Tibial artery (tissue), 4 donors: ENCODE measurements around the gene TCF19.

ENCODE experiments used
- DNase-seq, 2 donors: peaks; one replicate each; pipeline ENCODE4 v3.0.0-alpha.2; 2019
- H3K27ac ChIP-seq, 2 donors: fragments of 200-600 bp; sonication (generic) in 1 of 2; 1 replicate in 1 of 2; 2 replicates in 1 of 2; pipeline ENCODE4 v1.5.1; 2018 to 2019; ENCODE audit warnings: mild to moderate bottlenecking in 1 of 2
- H3K27me3 ChIP-seq, 2 donors: fragments of 200-600 bp; sonication (generic) in 1 of 2; one replicate each; pipeline versions ENCODE4 v1.5.1 to v1.6.0; 2016 to 2019
- H3K36me3 ChIP-seq, 3 donors: fragments of 200-600 bp; sonication (generic) in 2 of 3; one replicate each; pipeline ENCODE4 v1.5.1; 2016 to 2019; ENCODE audit warnings: mild to moderate bottlenecking in 2 of 3
- H3K4me1 ChIP-seq, 4 donors: fragments of 200-600 bp; sonication (generic) in 2 of 4; 1 replicate in 3 of 4; 2 replicates in 1 of 4; pipeline ENCODE4 v1.5.1; 2016 to 2019
- H3K4me3 ChIP-seq, 2 donors: fragments of 200-600 bp; sonication (generic) in 1 of 2; 1 replicate in 1 of 2; 2 replicates in 1 of 2; pipeline ENCODE4 v1.5.1; 2018 to 2019; ENCODE audit warnings: mild to moderate bottlenecking in 2 of 2
- H3K9me3 ChIP-seq, 3 donors: fragments of 200-600 bp; sonication (generic) in 1 of 3; one replicate each; pipeline ENCODE4 v1.5.1; 2016 to 2019
- intact Hi-C: fragments of 100-400 bp; cut with DNase I; formaldehyde crosslinking; loops from one replicate; pipeline ENCODE4 v1.15.0; 2023; ENCODE audit warnings: low total_unique reads
- TF ChIP-seq, protein P1 (sequence below), 2 experiments: fragments of 200-600 bp in 1 of 2; fragments of 450-650 bp in 1 of 2; IDR thresholded peaks; one replicate each; pipeline ENCODE4 v1.5.1; 2017 to 2019; ENCODE audit warnings: antibody characterized with exemption in 2 of 2, mild to moderate bottlenecking in 1 of 2, moderate library complexity in 1 of 2

The TCF19 gene

DNA sequence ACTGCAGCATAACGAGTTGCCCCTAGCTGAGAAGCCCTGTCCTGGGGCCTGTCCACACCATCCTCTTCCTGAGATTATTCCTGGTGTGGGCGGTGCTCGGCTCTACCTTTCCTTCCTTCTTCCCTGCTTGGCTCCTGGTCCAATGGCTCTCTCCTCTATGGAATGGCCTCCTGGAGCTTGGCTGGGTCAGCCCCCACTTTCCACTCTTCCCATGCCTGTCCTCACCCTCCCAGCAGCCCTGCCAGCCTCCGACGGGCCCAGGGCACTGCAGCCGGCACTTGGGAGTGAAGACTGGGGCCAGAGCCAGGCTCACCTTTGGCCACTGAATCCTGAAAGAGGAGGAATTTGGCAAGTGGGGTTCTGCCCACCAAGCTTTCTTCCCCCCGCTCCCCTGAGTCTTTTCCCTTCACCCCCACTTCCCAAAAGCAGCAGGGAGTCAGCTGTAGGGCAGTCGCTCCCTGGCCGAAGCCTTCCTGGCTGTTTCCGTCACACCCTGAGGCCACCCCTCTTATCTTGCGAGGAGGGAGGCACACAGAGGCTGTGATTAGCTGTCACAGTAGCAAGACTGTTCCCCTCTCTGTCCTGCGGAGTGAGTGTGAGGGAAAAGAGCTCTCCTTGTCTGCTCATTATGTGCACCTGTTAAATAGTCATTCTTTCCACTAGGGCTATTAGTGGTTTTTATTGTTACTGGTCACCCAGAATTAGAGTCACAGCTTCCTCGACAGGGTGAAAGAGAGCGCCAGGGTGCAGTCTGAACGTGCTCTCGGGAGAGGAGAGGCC lies 31.8 kb upstream of the TCF19 start:
- no peaks in the 10 kb centered on the region for H3K27me3 ChIP-seq
- H3K9me3 ChIP-seq: no peaks in the 10 kb centered on the region
- intact Hi-C loops: no loop called here
- TF ChIP-seq, protein P1, sequence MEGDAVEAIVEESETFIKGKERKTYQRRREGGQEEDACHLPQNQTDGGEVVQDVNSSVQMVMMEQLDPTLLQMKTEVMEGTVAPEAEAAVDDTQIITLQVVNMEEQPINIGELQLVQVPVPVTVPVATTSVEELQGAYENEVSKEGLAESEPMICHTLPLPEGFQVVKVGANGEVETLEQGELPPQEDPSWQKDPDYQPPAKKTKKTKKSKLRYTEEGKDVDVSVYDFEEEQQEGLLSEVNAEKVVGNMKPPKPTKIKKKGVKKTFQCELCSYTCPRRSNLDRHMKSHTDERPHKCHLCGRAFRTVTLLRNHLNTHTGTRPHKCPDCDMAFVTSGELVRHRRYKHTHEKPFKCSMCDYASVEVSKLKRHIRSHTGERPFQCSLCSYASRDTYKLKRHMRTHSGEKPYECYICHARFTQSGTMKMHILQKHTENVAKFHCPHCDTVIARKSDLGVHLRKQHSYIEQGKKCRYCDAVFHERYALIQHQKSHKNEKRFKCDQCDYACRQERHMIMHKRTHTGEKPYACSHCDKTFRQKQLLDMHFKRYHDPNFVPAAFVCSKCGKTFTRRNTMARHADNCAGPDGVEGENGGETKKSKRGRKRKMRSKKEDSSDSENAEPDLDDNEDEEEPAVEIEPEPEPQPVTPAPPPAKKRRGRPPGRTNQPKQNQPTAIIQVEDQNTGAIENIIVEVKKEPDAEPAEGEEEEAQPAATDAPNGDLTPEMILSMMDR (IDR thresholded peaks at IDR 0.05): no peak
- peaks cover 0 to 33% (median 22%) of the 10 kb centered on the region in 4 donors for H3K4me1 ChIP-seq
- H3K27ac ChIP-seq: no peak overlapping the region
- H3K36me3 ChIP-seq: no peaks in the 10 kb centered on the region
- H3K4me3 ChIP-seq: no peak overlapping the region
- DNase-seq: no peak

DNA sequence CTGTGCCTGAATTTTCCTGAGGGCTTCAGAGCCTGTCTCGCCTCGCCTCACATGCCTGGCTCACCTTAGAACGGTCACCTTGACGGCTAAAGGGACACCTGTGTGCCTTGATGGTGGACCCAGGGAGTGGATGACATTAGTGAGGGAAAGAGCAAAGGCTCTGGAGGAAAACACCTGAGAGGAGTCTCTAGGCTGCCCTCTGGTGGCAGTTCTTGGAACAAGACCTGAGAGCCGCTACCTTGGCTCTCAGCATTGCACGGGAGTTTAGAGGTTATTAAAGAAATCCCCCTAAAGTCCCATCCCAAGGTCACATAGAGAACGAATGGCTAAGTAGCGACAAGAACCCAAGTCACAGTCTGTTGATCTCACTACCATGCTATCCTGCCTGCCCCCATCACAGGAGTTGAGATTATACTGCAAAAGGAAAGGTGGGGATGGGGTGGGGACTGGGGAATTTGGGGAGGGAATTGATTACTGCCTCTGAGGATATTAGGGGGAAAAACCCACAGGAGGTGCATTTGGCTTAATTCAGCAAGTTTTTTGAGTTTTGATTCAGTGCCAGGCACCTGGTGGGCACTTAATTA lies 30.2 kb upstream of the TCF19 start:
- intact Hi-C loops: no loop called here
- DNase-seq: peak in 1 of 2 donors; percentile 45
- TF ChIP-seq, protein P1 (IDR thresholded peaks at IDR 0.05): peak; percentile 61 to 90
- Histone ChIP-seq H3K9me3 (no peaks in the 10 kb centered on the region), H3K36me3 (no peaks in the 10 kb centered on the region), H3K27me3 (no peaks in the 10 kb centered on the region), H3K27ac (no peak overlapping the region), H3K4me3 (no peak overlapping the region), H3K4me1 (peaks cover 0 to 18% (median 9%) of the 10 kb centered on the region in 4 donors)

DNA sequence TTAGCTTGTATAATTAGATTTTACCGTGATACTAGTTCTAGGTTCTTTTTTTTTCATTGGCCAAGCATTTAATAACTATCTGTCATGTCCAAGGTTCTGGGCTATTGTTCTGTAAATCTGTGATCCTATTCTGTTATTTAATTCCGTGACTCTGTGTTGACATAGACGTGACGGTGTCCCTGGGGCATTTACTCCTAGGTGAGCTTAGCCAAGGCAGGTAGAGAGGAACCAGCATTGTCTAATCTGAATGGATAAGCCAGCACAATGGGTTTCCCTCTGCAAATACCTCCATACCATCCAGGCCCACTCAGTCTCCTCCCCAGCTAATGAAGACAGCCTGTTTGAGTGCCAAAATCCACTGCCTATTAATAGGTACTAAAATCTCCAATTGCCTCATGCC lies 29.3 kb upstream of the TCF19 start:
- Histone ChIP-seq H3K36me3 (no peaks in the 10 kb centered on the region), H3K27me3 (no peaks in the 10 kb centered on the region), H3K4me1 (peaks cover 0 to 12% (median 5%) of the 10 kb centered on the region in 4 donors), H3K27ac (no peak overlapping the region), H3K4me3 (no peak overlapping the region), H3K9me3 (no peaks in the 10 kb centered on the region)
- TF ChIP-seq, protein P1 (IDR thresholded peaks at IDR 0.05): no peak
- DNase-seq: no peak
- intact Hi-C loops: no loop called here

GRCh38 chr6:31130751-31131150 lies 27.6 kb upstream of the TCF19 start:
- TF ChIP-seq, protein P1 (IDR thresholded peaks at IDR 0.05): no peak
- no peak overlapping the region for H3K4me3 ChIP-seq
- H3K9me3 ChIP-seq: no peaks in the 10 kb centered on the region
- DNase-seq: no peak
- H3K27me3 ChIP-seq: no peaks in the 10 kb centered on the region
- H3K27ac ChIP-seq: no peak overlapping the region
- intact Hi-C loops: no loop called here
- H3K36me3 ChIP-seq: no peaks in the 10 kb centered on the region
- H3K4me1 ChIP-seq: peaks cover 0 to 7% (median 2%) of the 10 kb centered on the region in 4 donors

GRCh38 chr6:31131595-31131994 lies 26.8 kb upstream of the TCF19 start:
- no peaks in the 10 kb centered on the region for H3K36me3 ChIP-seq
- intact Hi-C loops: no loop called here
- H3K4me3 ChIP-seq: no peak overlapping the region
- H3K9me3 ChIP-seq: no peaks in the 10 kb centered on the region
- peaks cover 0 to 4% (median 0%) of the 10 kb centered on the region in 4 donors for H3K4me1 ChIP-seq
- no peak for DNase-seq
- no peak overlapping the region for H3K27ac ChIP-seq
- H3K27me3 ChIP-seq: no peaks in the 10 kb centered on the region
- TF ChIP-seq, protein P1 (IDR thresholded peaks at IDR 0.05): no peak
